ENCODE results near the gene GLYATL3.

DNA sequence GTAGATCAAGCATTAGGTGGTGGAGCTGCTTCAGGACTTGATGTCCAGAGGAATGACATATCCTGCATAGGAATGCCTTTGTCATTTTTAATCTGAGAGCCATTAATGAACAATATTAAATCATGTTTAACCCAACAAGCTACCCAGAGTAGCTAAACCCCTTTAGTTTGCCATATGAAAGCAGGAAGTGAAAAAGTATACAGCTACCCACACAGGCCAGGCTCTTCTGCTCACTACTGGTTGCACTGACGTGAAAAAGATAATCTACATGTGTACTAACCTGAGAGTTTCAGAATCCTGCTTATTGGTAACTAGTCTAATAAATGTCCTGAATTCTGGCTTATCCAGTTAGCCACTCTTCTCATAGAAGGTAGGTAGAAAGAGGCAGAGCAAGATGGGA is 19.9 kb downstream of the GLYATL3 start:
- no peak for TF ChIP-seq POLR2A (IDR thresholded peaks at IDR 0.05)
- TF ChIP-seq, protein P1, sequence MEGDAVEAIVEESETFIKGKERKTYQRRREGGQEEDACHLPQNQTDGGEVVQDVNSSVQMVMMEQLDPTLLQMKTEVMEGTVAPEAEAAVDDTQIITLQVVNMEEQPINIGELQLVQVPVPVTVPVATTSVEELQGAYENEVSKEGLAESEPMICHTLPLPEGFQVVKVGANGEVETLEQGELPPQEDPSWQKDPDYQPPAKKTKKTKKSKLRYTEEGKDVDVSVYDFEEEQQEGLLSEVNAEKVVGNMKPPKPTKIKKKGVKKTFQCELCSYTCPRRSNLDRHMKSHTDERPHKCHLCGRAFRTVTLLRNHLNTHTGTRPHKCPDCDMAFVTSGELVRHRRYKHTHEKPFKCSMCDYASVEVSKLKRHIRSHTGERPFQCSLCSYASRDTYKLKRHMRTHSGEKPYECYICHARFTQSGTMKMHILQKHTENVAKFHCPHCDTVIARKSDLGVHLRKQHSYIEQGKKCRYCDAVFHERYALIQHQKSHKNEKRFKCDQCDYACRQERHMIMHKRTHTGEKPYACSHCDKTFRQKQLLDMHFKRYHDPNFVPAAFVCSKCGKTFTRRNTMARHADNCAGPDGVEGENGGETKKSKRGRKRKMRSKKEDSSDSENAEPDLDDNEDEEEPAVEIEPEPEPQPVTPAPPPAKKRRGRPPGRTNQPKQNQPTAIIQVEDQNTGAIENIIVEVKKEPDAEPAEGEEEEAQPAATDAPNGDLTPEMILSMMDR (IDR thresholded peaks at IDR 0.05), result no peak

Data from heart left ventricle (tissue), 13 donors.